Transverse colon (tissue), 4 donors: ENCODE results near the gene FLCN.

Experiments
- EP300 ChIP-seq: sonication (generic); formaldehyde crosslinking; IDR thresholded peaks from one replicate; pipeline ENCODE4 v1.6.1; 2017; ENCODE audit warnings: antibody characterized with exemption, low read depth
- POLR2A ChIP-seq: fragments of 450-650 bp; IDR thresholded peaks from one replicate; pipeline ENCODE4 v1.6.1; 2016; ENCODE audit warnings: antibody characterized with exemption, mild to moderate bottlenecking, moderate library complexity
- POLR2AphosphoS5 ChIP-seq, 3 donors: sonication (generic); formaldehyde crosslinking; IDR thresholded peaks; one replicate each; pipeline ENCODE4 v1.6.1; 2016; ENCODE audit warnings: antibody characterized with exemption in 3 of 3
- TF ChIP-seq, protein P1 (sequence below), 5 experiments: fragments of 200-600 bp in 3 of 5; fragments of 450-650 bp in 2 of 5; sonication (generic) in 3 of 5; IDR thresholded peaks; 1 replicate in 2 of 5; 2 replicates in 3 of 5; pipeline ENCODE4 v1.5.1; 2016 to 2017; ENCODE audit warnings: antibody characterized with exemption in 5 of 5, inconsistent platforms in 3 of 5, mild to moderate bottlenecking in 2 of 5, moderate library complexity in 1 of 5

GRCh38 chr17:17167356-17167755 is 69.6 kb downstream of the FLCN start:
- no peak for TF ChIP-seq EP300
- no peak for TF ChIP-seq POLR2AphosphoS5 (IDR thresholded peaks at IDR 0.05)
- TF ChIP-seq, protein P1, sequence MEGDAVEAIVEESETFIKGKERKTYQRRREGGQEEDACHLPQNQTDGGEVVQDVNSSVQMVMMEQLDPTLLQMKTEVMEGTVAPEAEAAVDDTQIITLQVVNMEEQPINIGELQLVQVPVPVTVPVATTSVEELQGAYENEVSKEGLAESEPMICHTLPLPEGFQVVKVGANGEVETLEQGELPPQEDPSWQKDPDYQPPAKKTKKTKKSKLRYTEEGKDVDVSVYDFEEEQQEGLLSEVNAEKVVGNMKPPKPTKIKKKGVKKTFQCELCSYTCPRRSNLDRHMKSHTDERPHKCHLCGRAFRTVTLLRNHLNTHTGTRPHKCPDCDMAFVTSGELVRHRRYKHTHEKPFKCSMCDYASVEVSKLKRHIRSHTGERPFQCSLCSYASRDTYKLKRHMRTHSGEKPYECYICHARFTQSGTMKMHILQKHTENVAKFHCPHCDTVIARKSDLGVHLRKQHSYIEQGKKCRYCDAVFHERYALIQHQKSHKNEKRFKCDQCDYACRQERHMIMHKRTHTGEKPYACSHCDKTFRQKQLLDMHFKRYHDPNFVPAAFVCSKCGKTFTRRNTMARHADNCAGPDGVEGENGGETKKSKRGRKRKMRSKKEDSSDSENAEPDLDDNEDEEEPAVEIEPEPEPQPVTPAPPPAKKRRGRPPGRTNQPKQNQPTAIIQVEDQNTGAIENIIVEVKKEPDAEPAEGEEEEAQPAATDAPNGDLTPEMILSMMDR (IDR thresholded peaks at IDR 0.05): no peak
- no peak for TF ChIP-seq POLR2A
